Measurements from ENCODE around the gene COG8.

GRCh38 chr16:69340095-69340644, 806 bp upstream of the COG8 start:
- TF ChIP-seq SIX5 (IDR thresholded peaks at IDR 0.05; ENCODE audit: low read depth, low read length) (no peak), MAX (IDR thresholded peaks at IDR 0.05) (no peak), EZH2 (IDR thresholded peaks at IDR 0.05; ENCODE audit: low read depth, low read length, severe bottlenecking) (no peak), CTCF (IDR thresholded peaks at IDR 0.05; ENCODE audit: control extremely low read depth in 1 of 3, insufficient read depth in 1 of 3, low read depth in 1 of 3, low read length in 3 of 3) (no peak; a peak in 1 of 4 replicates), EGR1 (IDR thresholded peaks at IDR 0.05; ENCODE audit: borderline replicate concordance, low read depth, low read length) (no peak), POLR2A (IDR thresholded peaks at IDR 0.05; ENCODE audit: control extremely low read depth in 1 of 2, low read depth in 2 of 2, low read length in 2 of 2) (no peak), GTF2F1 (IDR thresholded peaks at IDR 0.05; ENCODE audit: borderline replicate concordance, low read depth, low read length) (no peak), RFX5 (IDR thresholded peaks at IDR 0.05; ENCODE audit: borderline replicate concordance, low read depth, low read length) (no peak), TCF12 (IDR thresholded peaks at IDR 0.05; ENCODE audit: low read depth, low read length) (no peak), HDAC6 (IDR thresholded peaks at IDR 0.05; ENCODE audit: low read depth, low read length) (no peak), TAF1 (IDR thresholded peaks at IDR 0.05; ENCODE audit: low read depth, low read length) (no peak)
